B cell (primary cell): Measurements from ENCODE around the gene RTN4IP1. TPM values are rescaled to one million over a fixed set of nuclear protein-coding genes. Genes with fewer than 3 reads are reported as not detected.

Source experiments
- ATAC-seq: fragments of 200-7000 bp; cut with Tn5 transposase; one replicate; pipeline ENCODE4 v1.10.0; 2021; ENCODE audit warnings: low read depth, mild to moderate bottlenecking, moderate number of reproducible peaks, moderate library complexity
- CTCF ChIA-PET: fragments of 350-600 bp; sonication (Branson Sonifier 250); formaldehyde crosslinking; loops from one replicate; lab custom pipeline; 2021; ENCODE audit warnings: antibody characterized with exemption, inconsistent platforms; lab: Charles Lee
- POLR2A ChIA-PET: fragments of 350-600 bp; sonication (Branson Sonifier 250); formaldehyde crosslinking; loops from one replicate; lab custom pipeline; 2021; ENCODE audit warnings: antibody characterized with exemption; lab: Charles Lee
- DNase-seq: peaks from one replicate; pipeline ENCODE4 v3.0.0; 2013
- H2AFZ ChIP-seq: 2 replicates; pipeline ENCODE4 v1.6.1; 2012; ENCODE audit warnings: mild to moderate bottlenecking, low read depth, low read length; ENCODE audit not compliant: insufficient read depth, poor library complexity, severe bottlenecking
- H3K27ac ChIP-seq, 2 donors: 1 replicate in 1 of 2; 2 replicates in 1 of 2; pipeline ENCODE4 v1.5.1; 2012 to 2013; ENCODE audit warnings: low read length in 2 of 2, mild to moderate bottlenecking in 2 of 2, moderate library complexity in 1 of 2
- H3K27me3 ChIP-seq, 4 experiments: fragments of 200-600 bp in 1 of 4; sonication (generic) in 1 of 4; replicated peaks in 1 of 4; 1 replicate in 2 of 4; 2 replicates in 2 of 4; pipeline versions ENCODE4 v1.6.1 to v1.7.0; 2013 to 2016; ENCODE audit warnings: low read length in 3 of 4, mild to moderate bottlenecking in 2 of 4, mixed read lengths in 1 of 4, moderate library complexity in 1 of 4; ENCODE audit not compliant: insufficient read depth in 4 of 4, control insufficient read depth in 3 of 4; ENCODE audit errors: control extremely low read depth in 1 of 4
- H3K36me3 ChIP-seq, 2 experiments: replicated peaks in 1 of 2; 1 replicate in 1 of 2; 2 replicates in 1 of 2; pipeline versions ENCODE4 v1.6.1 to v1.7.1; 2013; ENCODE audit warnings: low read length in 1 of 2; ENCODE audit not compliant: insufficient read depth in 2 of 2, control insufficient read depth in 1 of 2; ENCODE audit errors: control extremely low read depth in 1 of 2, extremely low read depth in 1 of 2
- H3K4me1 ChIP-seq, 2 donors: fragments of 200-600 bp in 1 of 2; sonication (generic) in 1 of 2; 1 replicate in 1 of 2; 2 replicates in 1 of 2; pipeline versions ENCODE4 v1.5.1 to v1.6.1; 2013 to 2017; ENCODE audit warnings: low read length in 2 of 2; ENCODE audit not compliant: control insufficient read depth in 2 of 2, insufficient read depth in 2 of 2
- H3K4me2 ChIP-seq: replicated peaks from 2 replicates; pipeline ENCODE3; 2012; ENCODE audit warnings: mild to moderate bottlenecking, low read depth, low read length; ENCODE audit not compliant: poor library complexity, severe bottlenecking
- H3K4me3 ChIP-seq, 5 experiments: fragments of 200-600 bp in 1 of 5; sonication (generic) in 1 of 5; 1 replicate in 3 of 5; 2 replicates in 2 of 5; pipeline versions ENCODE4 v1.5.1 to v1.7.0; 2011 to 2016; ENCODE audit warnings: low read length in 4 of 5, mild to moderate bottlenecking in 4 of 5, low read depth in 2 of 5, control low read depth in 1 of 5, moderate library complexity in 1 of 5; ENCODE audit not compliant: insufficient read depth in 1 of 5; ENCODE audit errors: control extremely low read depth in 1 of 5, extremely low read depth in 1 of 5
- H3K79me2 ChIP-seq: fragments of 200-600 bp; sonication (generic); one replicate; pipeline ENCODE4 v1.6.0; 2016; ENCODE audit warnings: low read length; ENCODE audit not compliant: control insufficient read depth, insufficient read depth
- H3K9ac ChIP-seq: fragments of 200-600 bp; sonication (generic); 2 replicates; pipeline ENCODE4 v1.6.1; 2017; ENCODE audit warnings: mild to moderate bottlenecking, low read length, moderate library complexity
- H3K9me3 ChIP-seq, 3 donors: one replicate each; pipeline versions ENCODE4 v1.6.1 to v1.7.1; 2013; ENCODE audit warnings: low read length in 2 of 3; ENCODE audit not compliant: control insufficient read depth in 2 of 3, insufficient read depth in 1 of 3; ENCODE audit errors: control extremely low read depth in 1 of 3
- H4K20me1 ChIP-seq: 2 replicates; pipeline ENCODE4 v1.6.0; 2012; ENCODE audit warnings: mild to moderate bottlenecking, low read length; ENCODE audit not compliant: insufficient read depth, control insufficient read depth, poor library complexity, severe bottlenecking
- H3K27ac Mint-ChIP-seq: one replicate; pipeline ENCODE4 v1.8.0; 2021; ENCODE audit warnings: mixed read lengths
- H3K27me3 Mint-ChIP-seq: one replicate; pipeline ENCODE4 v1.8.0; 2021; ENCODE audit warnings: mixed read lengths
- H3K4me1 Mint-ChIP-seq: one replicate; pipeline ENCODE4 v1.8.0; 2021; ENCODE audit warnings: mixed read lengths
- H3K4me3 Mint-ChIP-seq: one replicate; pipeline ENCODE4 v1.8.0; 2021; ENCODE audit warnings: mixed read lengths
- H3K9me3 Mint-ChIP-seq: one replicate; pipeline ENCODE4 v1.8.0; 2022; ENCODE audit warnings: mixed read lengths; ENCODE audit not compliant: insufficient read depth
- EZH2 ChIP-seq: IDR thresholded peaks from 2 replicates; pipeline ENCODE4 v1.6.1; 2012; ENCODE audit warnings: borderline replicate concordance, low read depth, mild to moderate bottlenecking, moderate library complexity, low read length; ENCODE audit not compliant: insufficient read depth, poor library complexity, severe bottlenecking
- WGBS: methylation state at CpG from one replicate; pipeline ENCODE4 v1.1.5; 2013; ENCODE audit warnings: missing lambda C conversion rate; ENCODE audit not compliant: insufficient coverage; 5-methylcytosine and 5-hydroxymethylcytosine counted together
- intact Hi-C: fragments of 100-400 bp; cut with micrococcal nuclease; formaldehyde crosslinking; loops from one replicate; pipeline ENCODE4 v1.10.0; 2022
- polyA plus RNA-seq: library from polyadenylated mRNA; depleted of rRNA; stranded (reverse); fragments of >200 nt; gene quantifications from 2 replicates; pipeline ENCODE4 v1.2.3, GENCODE V29; 2012
- total RNA-seq, 2 donors: library from RNA; stranded (reverse); fragments of 120-200 nt in 1 of 2; gene quantifications; 1 replicate in 1 of 2; 2 replicates in 1 of 2; pipeline versions ENCODE4 v1.2.3 to v1.2.4, GENCODE V29; 2013 to 2022
- TF ChIP-seq, protein P1 (sequence below): fragments of 200-600 bp; IDR thresholded peaks from one replicate; pipeline ENCODE4 v1.8.0; 2022; ENCODE audit warnings: antibody characterized with exemption, mild to moderate bottlenecking

The RTN4IP1 gene
- total and polyA plus RNA-seq, 2 donors (not counting 1 experiment from before 2014, with no cell fraction given) = 9.4 to 12.1 TPM

DNA sequence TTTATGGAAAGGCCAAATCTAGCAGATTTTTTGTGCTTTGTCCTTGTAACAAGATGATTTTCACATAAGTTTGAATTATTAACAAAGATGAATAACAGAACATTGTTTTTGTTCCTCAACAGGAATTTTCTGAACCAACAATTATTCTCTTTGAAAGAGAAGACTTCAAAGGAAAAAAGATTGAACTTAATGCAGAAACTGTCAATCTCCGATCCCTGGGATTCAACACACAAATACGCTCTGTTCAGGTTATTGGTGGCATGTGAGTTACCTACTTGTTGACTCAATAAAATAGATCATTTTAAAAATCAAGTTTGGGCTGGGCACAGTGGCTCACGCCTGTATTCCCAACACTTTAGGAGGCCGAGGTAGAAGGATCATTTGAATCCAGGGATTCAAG lies 70.9 kb downstream of the RTN4IP1 start:
- DNase-seq = no peak
- H3K79me2 ChIP-seq = peaks cover 4% of the 10 kb centered on the region
- H3K27me3 ChIP-seq = no peaks in the 10 kb centered on the region
- no peak for ATAC-seq
- no peaks in the 10 kb centered on the region for H3K27me3 Mint-ChIP-seq
- POLR2A ChIA-PET = no interaction called here
- no peak overlapping the region for H3K4me2 ChIP-seq
- CTCF ChIA-PET = interaction anchor here (2.1 to 22.3 kb wide), 4 partner anchors 7 to 421 kb away, joined by 7 to 567 read pairs (median 112); no protein-coding TSS in a partner anchor
- H3K27ac ChIP-seq = no peak overlapping the region
- no peaks in the 10 kb centered on the region for H3K9me3 Mint-ChIP-seq
- no peak overlapping the region for H3K4me3 Mint-ChIP-seq
- no peak overlapping the region for H3K9ac ChIP-seq
- peaks cover 7% of the 10 kb centered on the region for H3K4me1 Mint-ChIP-seq
- H4K20me1 ChIP-seq = no peaks in the 10 kb centered on the region
- TF ChIP-seq EZH2 = no peak
- TF ChIP-seq, protein P1, sequence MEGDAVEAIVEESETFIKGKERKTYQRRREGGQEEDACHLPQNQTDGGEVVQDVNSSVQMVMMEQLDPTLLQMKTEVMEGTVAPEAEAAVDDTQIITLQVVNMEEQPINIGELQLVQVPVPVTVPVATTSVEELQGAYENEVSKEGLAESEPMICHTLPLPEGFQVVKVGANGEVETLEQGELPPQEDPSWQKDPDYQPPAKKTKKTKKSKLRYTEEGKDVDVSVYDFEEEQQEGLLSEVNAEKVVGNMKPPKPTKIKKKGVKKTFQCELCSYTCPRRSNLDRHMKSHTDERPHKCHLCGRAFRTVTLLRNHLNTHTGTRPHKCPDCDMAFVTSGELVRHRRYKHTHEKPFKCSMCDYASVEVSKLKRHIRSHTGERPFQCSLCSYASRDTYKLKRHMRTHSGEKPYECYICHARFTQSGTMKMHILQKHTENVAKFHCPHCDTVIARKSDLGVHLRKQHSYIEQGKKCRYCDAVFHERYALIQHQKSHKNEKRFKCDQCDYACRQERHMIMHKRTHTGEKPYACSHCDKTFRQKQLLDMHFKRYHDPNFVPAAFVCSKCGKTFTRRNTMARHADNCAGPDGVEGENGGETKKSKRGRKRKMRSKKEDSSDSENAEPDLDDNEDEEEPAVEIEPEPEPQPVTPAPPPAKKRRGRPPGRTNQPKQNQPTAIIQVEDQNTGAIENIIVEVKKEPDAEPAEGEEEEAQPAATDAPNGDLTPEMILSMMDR = no peak
- H3K9me3 ChIP-seq = no peaks in the 10 kb centered on the region
- H3K27ac Mint-ChIP-seq = no peak overlapping the region
- intact Hi-C loops = no loop called here
- no peak overlapping the region for H3K4me3 ChIP-seq
- WGBS = 100% methylated on average over 2 of the region's 4 CpGs
- H2AFZ ChIP-seq = no peak overlapping the region
- H3K4me1 ChIP-seq = no peaks in the 10 kb centered on the region
- peaks cover 3 to 65% of the 10 kb centered on the region in 2 experiments for H3K36me3 ChIP-seq

DNA sequence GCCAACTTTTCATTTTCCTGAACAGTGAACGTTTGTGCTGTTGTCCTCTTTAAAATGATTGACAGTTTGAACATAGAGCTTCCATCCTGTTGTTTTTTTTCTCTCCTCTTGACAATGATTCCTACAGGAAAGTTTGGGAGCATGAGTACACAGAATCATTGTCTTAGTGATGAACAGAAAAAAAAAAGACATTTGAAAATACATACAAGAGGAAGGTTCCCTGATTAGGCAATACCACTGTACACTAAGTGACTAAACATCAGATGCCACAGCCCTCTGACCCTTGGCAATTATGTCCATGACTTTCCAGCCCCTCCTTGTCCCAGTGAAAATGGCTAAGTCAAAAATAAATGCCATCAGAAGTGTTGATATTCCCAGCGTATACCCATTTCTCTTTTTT lies 71.5 kb downstream of the RTN4IP1 start:
- POLR2A ChIA-PET = no interaction called here
- WGBS = 100% methylated on average over 1 of the region's 2 CpGs
- Histone ChIP-seq H3K36me3 (peaks cover 3 to 65% of the 10 kb centered on the region in 2 experiments), H3K27me3 (no peaks in the 10 kb centered on the region), H3K9ac (no peak overlapping the region), H3K27ac (no peak overlapping the region), H4K20me1 (no peaks in the 10 kb centered on the region), H2AFZ (no peak overlapping the region), H3K4me1 (no peaks in the 10 kb centered on the region), H3K9me3 (no peaks in the 10 kb centered on the region), H3K4me3 (no peak overlapping the region), H3K79me2 (peaks cover 4% of the 10 kb centered on the region), H3K4me2 (no peak overlapping the region)
- no peak for ATAC-seq
- H3K4me1 Mint-ChIP-seq = peaks cover 10% of the 10 kb centered on the region
- no peak overlapping the region for H3K27ac Mint-ChIP-seq
- no peak overlapping the region for H3K4me3 Mint-ChIP-seq
- H3K9me3 Mint-ChIP-seq = no peaks in the 10 kb centered on the region
- intact Hi-C loops = no loop called here
- CTCF ChIA-PET = interaction anchor here (1.3 to 22.3 kb wide), 7 partner anchors 8 to 421 kb away, joined by 4 to 567 read pairs (median 11); no protein-coding TSS in a partner anchor
- TF ChIP-seq EZH2 = no peak
- TF ChIP-seq, protein P1 = no peak
- no peaks in the 10 kb centered on the region for H3K27me3 Mint-ChIP-seq
- no peak for DNase-seq
